ENCODE measurements around the gene ZNF391.

DNA sequence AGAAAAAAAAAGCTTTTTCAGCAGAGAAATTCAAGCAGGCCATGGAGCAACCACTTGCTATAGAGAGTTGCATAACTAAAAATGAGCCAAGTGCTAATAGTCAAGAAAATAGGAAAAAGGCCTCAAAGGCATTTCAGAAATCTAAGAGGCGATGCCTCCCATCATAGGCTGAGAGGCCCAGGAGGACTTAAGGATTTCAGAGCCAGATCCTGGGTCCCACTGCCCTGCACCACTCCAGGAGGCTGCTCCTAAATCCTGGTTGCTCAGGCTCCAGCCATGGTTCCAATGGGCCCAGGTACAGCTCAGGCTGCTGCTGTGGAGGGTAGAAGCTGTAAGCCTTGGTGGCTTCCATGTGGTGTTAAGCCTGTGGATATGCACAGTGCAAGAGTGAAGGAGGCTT is 5.5 kb downstream of the ZNF391 start:
- no peak for TF ChIP-seq EZH2 (IDR thresholded peaks at IDR 0.05; ENCODE audit: borderline replicate concordance, low read depth, low read length, severe bottlenecking)
- TF ChIP-seq, protein P1, sequence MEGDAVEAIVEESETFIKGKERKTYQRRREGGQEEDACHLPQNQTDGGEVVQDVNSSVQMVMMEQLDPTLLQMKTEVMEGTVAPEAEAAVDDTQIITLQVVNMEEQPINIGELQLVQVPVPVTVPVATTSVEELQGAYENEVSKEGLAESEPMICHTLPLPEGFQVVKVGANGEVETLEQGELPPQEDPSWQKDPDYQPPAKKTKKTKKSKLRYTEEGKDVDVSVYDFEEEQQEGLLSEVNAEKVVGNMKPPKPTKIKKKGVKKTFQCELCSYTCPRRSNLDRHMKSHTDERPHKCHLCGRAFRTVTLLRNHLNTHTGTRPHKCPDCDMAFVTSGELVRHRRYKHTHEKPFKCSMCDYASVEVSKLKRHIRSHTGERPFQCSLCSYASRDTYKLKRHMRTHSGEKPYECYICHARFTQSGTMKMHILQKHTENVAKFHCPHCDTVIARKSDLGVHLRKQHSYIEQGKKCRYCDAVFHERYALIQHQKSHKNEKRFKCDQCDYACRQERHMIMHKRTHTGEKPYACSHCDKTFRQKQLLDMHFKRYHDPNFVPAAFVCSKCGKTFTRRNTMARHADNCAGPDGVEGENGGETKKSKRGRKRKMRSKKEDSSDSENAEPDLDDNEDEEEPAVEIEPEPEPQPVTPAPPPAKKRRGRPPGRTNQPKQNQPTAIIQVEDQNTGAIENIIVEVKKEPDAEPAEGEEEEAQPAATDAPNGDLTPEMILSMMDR (IDR thresholded peaks at IDR 0.05; ENCODE audit: extremely low read depth in 1 of 2, insufficient read depth in 1 of 2, low read depth in 1 of 2, low read length in 2 of 2) = no peak
- TF ChIP-seq POLR2A (IDR thresholded peaks at IDR 0.05; ENCODE audit: low read depth, low read length) = no peak
- no peak for TF ChIP-seq FOS (IDR thresholded peaks at IDR 0.05; ENCODE audit: borderline replicate concordance, insufficient read depth, low read length)
- TF ChIP-seq JUN (IDR thresholded peaks at IDR 0.05; ENCODE audit: borderline replicate concordance, insufficient read depth, insufficient read length, low read depth) = no peak
- TF ChIP-seq POLR2AphosphoS5 (IDR thresholded peaks at IDR 0.05; ENCODE audit: insufficient read depth, low read depth, low read length) = no peak
